ENCODE results near the gene MYO10. TPM values are rescaled to one million over a fixed set of nuclear protein-coding genes. Genes with fewer than 3 reads are reported as not detected.

MYO10 gene
- total and polyA plus RNA-seq, 2 donors (not counting 3 experiments of a cell fraction or from before 2014, with no cell fraction given): 36.0 to 148 TPM

DNA sequence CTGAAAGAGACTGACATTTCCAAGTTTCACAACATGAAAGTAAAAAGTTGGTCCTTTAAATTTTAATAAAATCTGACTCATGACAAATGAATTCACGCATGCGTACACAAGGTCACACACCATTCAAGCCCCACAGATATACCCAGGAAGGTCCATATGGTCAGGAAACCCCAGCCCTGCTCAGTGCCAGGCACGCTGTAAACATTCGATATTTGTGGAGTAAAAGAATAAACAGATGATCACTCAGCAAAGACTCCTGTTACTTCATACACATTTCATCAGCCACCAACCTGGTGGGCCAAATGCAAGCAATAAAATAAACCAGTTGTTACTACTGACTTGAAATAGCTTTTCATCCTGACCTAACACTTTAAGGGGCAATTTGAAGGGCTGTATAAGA, 161.3 kb downstream of the MYO10 start:
- Histone ChIP-seq H2AFZ (ENCODE audit: low read depth, low read length) (no peak overlapping the region), H3K9ac (replicated peaks; ENCODE audit: extremely low read depth, insufficient read depth, low read length) (no peak overlapping the region), H3K9me3 (replicated peaks; ENCODE audit: control insufficient read depth, insufficient read depth, low read length) (no peaks in the 10 kb centered on the region), H3K79me2 (ENCODE audit: control insufficient read depth, insufficient read depth, low read length) (peaks cover 21% of the 10 kb centered on the region), H4K20me1 (replicated peaks; ENCODE audit: control insufficient read depth, extremely low read depth, insufficient read depth, low read length) (no peaks in the 10 kb centered on the region), H3K4me2 (ENCODE audit: insufficient read depth, low read length) (no peak overlapping the region), H3K4me1 (ENCODE audit: control insufficient read depth, extremely low read depth, insufficient read depth, low read length) (peaks cover 7% of the 10 kb centered on the region), H3K27me3 (ENCODE audit: control insufficient read depth in 2 of 2, insufficient read depth in 2 of 2, low read length in 2 of 2) (no peaks in the 10 kb centered on the region), H3K4me3 (replicated peaks in 1 of 3; ENCODE audit: insufficient read depth in 1 of 3, low read depth in 1 of 3, low read length in 3 of 3) (no peak overlapping the region), H3K36me3 (ENCODE audit: control insufficient read depth in 2 of 2, extremely low read depth in 1 of 2, insufficient read depth in 2 of 2, low read length in 2 of 2) (peaks cover 16 to 25% of the 10 kb centered on the region in 2 experiments), H3K9me1 (replicated peaks; ENCODE audit: control insufficient read depth, extremely low read depth, insufficient read depth, low read length) (no peaks in the 10 kb centered on the region), H3K27ac (ENCODE audit: insufficient read depth, low read depth, low read length) (no peak overlapping the region)
- ChIA-PET POLR2A (no interaction called here), CTCF (interaction anchor here (0.8 kb wide), 1 partner anchor 427 kb away, joined by 3 read pairs; no protein-coding TSS in a partner anchor)
- no TSS peak for BruUV-seq (replicated peaks)
- DNase-seq (ENCODE audit: low read depth, low spot score) (peak; percentile 69), FAIRE-seq (peak; percentile 66)
- dilution Hi-C loops (cut with MboI; ENCODE audit: extremely low pct_ligation_motif_present, low sequenced_read_pairs) (loop anchor here (25.0 kb wide), 1 partner anchor 412 kb away; no protein-coding TSS in a partner anchor), intact Hi-C loops (cut with micrococcal nuclease) (no loop called here)
- no peak for TF ChIP-seq GATA2 (IDR thresholded peaks at IDR 0.05; ENCODE audit: insufficient read depth, insufficient read length, low read depth, low read length)
- TF ChIP-seq, protein P1, sequence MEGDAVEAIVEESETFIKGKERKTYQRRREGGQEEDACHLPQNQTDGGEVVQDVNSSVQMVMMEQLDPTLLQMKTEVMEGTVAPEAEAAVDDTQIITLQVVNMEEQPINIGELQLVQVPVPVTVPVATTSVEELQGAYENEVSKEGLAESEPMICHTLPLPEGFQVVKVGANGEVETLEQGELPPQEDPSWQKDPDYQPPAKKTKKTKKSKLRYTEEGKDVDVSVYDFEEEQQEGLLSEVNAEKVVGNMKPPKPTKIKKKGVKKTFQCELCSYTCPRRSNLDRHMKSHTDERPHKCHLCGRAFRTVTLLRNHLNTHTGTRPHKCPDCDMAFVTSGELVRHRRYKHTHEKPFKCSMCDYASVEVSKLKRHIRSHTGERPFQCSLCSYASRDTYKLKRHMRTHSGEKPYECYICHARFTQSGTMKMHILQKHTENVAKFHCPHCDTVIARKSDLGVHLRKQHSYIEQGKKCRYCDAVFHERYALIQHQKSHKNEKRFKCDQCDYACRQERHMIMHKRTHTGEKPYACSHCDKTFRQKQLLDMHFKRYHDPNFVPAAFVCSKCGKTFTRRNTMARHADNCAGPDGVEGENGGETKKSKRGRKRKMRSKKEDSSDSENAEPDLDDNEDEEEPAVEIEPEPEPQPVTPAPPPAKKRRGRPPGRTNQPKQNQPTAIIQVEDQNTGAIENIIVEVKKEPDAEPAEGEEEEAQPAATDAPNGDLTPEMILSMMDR (IDR thresholded peaks at IDR 0.05; ENCODE audit: extremely low read depth in 1 of 2, insufficient read depth in 1 of 2, low read depth in 1 of 2, low read length in 2 of 2): no peak

- Histone ChIP-seq H4K20me1 (replicated peaks; ENCODE audit: control insufficient read depth, extremely low read depth, insufficient read depth, low read length) (no peaks in the 10 kb centered on the region), H3K4me2 (ENCODE audit: insufficient read depth, low read length) (no peak overlapping the region), H3K27me3 (ENCODE audit: control insufficient read depth in 2 of 2, insufficient read depth in 2 of 2, low read length in 2 of 2) (no peaks in the 10 kb centered on the region), H3K4me1 (ENCODE audit: control insufficient read depth, extremely low read depth, insufficient read depth, low read length) (peaks cover 7% of the 10 kb centered on the region), H3K9me3 (replicated peaks; ENCODE audit: control insufficient read depth, insufficient read depth, low read length) (no peaks in the 10 kb centered on the region), H3K9me1 (replicated peaks; ENCODE audit: control insufficient read depth, extremely low read depth, insufficient read depth, low read length) (no peaks in the 10 kb centered on the region), H3K4me3 (replicated peaks in 1 of 3; ENCODE audit: insufficient read depth in 1 of 3, low read depth in 1 of 3, low read length in 3 of 3) (no peak overlapping the region), H2AFZ (ENCODE audit: low read depth, low read length) (no peak overlapping the region), H3K27ac (ENCODE audit: insufficient read depth, low read depth, low read length) (no peak overlapping the region), H3K79me2 (ENCODE audit: control insufficient read depth, insufficient read depth, low read length) (peaks cover 21% of the 10 kb centered on the region), H3K36me3 (ENCODE audit: control insufficient read depth in 2 of 2, extremely low read depth in 1 of 2, insufficient read depth in 2 of 2, low read length in 2 of 2) (peaks cover 16 to 22% of the 10 kb centered on the region in 2 experiments), H3K9ac (replicated peaks; ENCODE audit: extremely low read depth, insufficient read depth, low read length) (no peak overlapping the region)
- FAIRE-seq (no peak), DNase-seq (ENCODE audit: low read depth, low spot score) (no peak)
- ChIA-PET CTCF (interaction anchor here (0.8 kb wide), 1 partner anchor 428 kb away, joined by 3 read pairs; no protein-coding TSS in a partner anchor), POLR2A (no interaction called here)
- no TSS peak for BruUV-seq (replicated peaks)
- TF ChIP-seq POLR2AphosphoS5 (IDR thresholded peaks at IDR 0.05; ENCODE audit: insufficient read depth, low read depth, low read length) (no peak), EZH2 (IDR thresholded peaks at IDR 0.05; ENCODE audit: borderline replicate concordance, low read depth, low read length, severe bottlenecking) (no peak), FOS (IDR thresholded peaks at IDR 0.05; ENCODE audit: borderline replicate concordance, insufficient read depth, low read length) (no peak), MYC (IDR thresholded peaks at IDR 0.05; ENCODE audit: low read depth, low read length) (no peak), GATA2 (IDR thresholded peaks at IDR 0.05; ENCODE audit: insufficient read depth, insufficient read length, low read depth, low read length) (no peak), POLR2A (IDR thresholded peaks at IDR 0.05; ENCODE audit: low read depth, low read length) (no peak), JUN (IDR thresholded peaks at IDR 0.05; ENCODE audit: borderline replicate concordance, insufficient read depth, insufficient read length, low read depth) (no peak)
- TF ChIP-seq, protein P1 (IDR thresholded peaks at IDR 0.05; ENCODE audit: extremely low read depth in 1 of 2, insufficient read depth in 1 of 2, low read depth in 1 of 2, low read length in 2 of 2): no peak
- TF ChIP-seq, protein P2, sequence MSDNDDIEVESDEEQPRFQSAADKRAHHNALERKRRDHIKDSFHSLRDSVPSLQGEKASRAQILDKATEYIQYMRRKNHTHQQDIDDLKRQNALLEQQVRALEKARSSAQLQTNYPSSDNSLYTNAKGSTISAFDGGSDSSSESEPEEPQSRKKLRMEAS (IDR thresholded peaks at IDR 0.05; ENCODE audit: insufficient read depth, insufficient read length): no peak
- intact Hi-C loops (cut with micrococcal nuclease): no loop called here
- dilution Hi-C loops (cut with MboI; ENCODE audit: extremely low pct_ligation_motif_present, low sequenced_read_pairs): no loop called here
Measured at GRCh38 chr5:16773991-16774390, 162.1 kb downstream of the MYO10 start.
